GM18511 (cell line): Measurements from ENCODE around the gene KIF21A.
"Not testable (repeated sequence)": the region's sequence is repeated elsewhere in the genome, so short reads cannot be mapped to it uniquely, and the experiment has no call there.

Experiments
- ATAC-seq: cut with Tn5 transposase; IDR thresholded peaks from one replicate; pipeline ENCODE4 v1.9.1; 2021; ENCODE audit warnings: mild to moderate bottlenecking, moderate library complexity; ENCODE audit not compliant: unreplicated experiment

Gene KIF21A

DNA sequence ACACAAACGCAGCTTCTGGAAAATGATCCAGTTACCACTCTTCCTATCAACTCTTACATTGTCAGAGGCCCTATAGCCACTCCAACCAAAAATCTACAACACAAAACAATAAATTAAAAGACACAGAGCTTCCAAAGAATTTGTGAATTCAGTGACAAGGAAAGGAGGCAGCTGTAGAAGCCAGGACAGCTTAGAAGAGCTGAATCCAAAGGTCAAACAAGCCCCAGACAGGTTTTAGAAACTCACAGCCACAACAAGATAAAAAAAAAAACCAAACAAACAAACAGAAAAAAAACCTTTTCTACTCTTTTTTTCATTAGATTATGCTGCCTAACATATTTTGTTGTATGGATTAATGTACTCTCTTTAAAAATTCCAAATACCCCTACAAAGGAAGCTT, 94.4 kb downstream of the KIF21A start:
- ATAC-seq = no peak

DNA sequence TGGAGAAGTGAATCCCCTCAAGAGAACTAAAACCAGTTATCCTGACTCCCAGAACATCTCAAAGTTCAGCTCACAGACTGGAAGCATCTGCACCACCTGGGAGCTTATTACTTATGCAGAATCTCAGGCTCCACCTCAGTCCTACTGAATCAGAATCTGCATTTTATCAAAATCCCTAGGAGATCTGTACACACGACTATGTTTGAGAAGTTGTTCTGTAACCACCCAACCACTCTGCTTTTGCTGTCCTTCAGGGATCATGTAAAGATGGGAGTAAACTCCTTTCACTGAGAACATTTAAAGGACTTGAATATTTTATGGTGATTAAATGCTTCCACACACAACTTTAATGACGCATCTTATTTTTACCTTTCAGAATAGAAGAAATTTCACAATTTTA, 98.0 kb downstream of the KIF21A start:
- no peak for ATAC-seq

DNA sequence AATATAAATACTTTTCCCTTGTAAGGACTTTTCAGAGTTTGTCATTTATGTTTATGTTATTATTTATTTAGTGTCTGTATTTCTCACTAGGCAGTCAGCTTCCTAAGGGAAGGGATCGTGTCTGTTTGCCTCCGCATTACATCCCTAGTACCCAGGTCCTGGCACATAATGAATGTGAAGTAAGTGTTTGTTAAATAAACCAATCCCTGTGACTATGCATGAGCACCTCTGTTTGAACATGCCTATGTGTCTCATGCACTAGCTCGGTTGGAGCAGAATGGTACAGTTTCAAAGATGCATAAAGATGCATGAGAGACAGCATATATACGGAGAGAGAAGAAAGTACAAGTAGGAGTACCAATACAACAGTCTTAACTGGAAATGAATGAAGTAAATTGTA, 99.3 kb downstream of the KIF21A start:
- no peak for ATAC-seq

DNA sequence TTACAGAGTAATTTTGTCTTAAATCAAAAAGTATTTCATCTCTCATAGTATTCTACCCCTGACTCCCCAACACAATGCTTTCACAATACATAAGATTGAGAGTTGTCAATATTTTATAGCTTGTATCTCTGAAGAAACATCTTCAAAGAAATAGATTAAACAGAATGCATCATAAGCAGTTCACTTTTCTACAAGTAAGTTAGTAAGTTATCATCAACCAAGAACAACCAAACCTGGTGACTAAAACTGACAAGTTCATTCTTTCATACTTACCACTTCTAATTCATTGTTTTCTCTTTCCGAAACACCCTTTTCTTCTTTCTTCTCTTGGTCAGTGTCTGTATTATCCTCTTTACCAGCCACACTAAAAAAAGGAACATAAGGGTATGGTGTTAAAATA, 101.2 kb downstream of the KIF21A start:
- no peak for ATAC-seq

DNA sequence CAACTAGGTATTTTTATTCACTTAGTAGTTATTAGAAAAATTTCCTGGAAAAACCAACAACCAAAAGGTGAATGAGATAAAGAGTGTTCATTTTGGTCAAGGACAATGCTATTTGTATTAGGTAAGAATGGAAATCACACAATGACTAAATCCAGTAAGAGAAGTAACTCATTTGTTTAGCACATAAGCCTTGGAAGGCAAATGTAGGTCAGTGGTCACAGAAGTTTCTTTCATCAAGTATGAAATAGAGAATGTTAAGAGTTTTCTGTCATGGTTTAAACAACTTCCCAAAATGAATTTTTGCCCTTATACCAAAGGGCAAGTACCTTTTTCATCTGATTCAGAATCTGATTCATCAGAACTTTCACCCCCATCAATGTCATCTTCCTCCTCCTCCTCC, 101.7 kb downstream of the KIF21A start:
- peak; percentile 79 for ATAC-seq

DNA sequence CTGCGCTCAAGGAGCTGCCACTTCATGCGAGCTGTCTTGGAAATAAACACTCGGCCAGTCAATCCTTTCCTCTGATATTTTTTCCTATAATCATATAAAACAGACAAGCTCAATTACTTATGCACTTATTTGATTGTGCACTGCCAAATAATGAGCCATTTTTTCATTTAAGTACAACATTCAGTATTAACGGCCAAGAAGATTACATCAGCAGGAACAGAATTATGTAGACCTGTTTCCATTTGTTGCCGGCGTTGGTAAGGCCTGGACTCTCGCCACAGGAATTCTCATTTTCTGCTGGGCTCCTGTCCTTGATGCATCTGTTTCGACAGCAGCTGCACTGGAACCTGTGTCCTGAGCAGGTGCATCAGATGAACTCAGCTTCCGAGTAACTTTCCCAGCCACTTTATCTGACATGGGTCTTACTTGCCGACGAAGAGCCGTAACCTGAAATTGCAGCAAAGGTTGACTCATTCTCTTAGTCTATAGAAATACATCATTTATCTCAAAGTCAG, 110.2 kb downstream of the KIF21A start:
- ATAC-seq = no peak

DNA sequence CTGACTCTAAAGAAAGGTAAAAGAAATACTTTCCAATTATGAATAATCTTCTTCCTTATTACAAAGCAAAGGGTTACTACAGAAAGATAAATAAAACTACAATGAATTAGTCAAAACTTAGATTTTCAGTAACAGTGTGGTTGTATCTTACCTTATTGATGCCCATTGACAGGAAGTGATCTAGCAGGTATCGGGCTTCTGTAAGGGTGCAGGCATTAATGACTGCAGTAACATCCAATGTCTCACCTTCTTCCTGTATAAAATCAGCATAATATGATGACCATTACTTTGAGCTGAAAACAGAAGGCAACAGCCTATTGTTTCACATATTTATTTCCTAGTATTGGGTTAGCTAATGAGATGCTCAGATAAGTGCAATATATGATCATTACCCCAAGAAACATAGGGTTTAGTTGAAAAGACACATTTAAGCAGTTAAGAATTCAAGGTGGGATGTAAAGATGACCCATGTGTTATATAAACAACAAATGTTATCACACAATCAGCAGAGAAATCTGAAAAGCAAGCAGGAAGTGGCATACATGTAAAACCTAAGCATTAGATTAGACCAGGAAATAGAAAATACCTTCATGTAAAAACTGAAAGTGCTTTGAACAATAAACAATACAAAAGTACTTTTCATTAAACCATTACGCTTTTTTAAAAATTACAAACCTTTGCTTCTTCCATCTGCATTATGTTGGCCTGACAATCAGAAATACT, 111.2 kb downstream of the KIF21A start:
- no peak for ATAC-seq

DNA sequence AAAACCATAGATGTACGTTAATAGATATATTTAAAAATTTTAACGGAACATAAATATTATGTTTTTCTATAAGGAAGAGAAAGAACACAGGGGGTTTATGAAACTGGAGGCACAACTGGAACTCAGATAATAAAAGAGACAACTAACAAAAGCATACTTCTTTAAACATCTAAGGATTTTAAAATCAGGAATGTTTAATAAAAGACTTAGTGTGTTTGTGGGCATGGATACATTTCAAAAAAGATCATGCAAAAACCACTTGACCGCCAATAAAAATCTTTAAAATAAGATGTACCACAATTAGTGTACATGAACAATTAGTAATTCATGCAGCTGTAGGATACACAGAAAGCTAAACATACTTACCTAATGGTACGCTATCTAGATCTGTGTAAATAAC, 113.0 kb downstream of the KIF21A start:
- no peak for ATAC-seq

DNA sequence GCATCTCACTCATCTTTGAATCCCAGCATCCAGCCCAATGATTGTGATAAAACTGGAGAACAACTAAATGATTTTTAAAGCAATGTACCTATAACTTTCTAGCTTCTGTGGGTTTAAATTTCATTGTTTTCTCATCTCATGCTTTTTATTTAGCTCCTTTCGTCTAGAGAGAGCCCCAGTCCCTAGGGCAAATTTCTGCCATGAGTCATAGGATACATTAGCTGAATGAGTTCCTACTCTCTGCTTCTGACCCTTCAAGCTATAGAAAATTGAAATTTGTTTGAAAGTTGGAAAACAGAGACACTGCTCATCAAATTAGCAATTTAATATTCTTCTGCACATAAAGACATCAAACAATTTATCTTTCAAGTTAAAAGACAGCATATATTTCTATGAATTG, 113.9 kb downstream of the KIF21A start:
- no peak for ATAC-seq

DNA sequence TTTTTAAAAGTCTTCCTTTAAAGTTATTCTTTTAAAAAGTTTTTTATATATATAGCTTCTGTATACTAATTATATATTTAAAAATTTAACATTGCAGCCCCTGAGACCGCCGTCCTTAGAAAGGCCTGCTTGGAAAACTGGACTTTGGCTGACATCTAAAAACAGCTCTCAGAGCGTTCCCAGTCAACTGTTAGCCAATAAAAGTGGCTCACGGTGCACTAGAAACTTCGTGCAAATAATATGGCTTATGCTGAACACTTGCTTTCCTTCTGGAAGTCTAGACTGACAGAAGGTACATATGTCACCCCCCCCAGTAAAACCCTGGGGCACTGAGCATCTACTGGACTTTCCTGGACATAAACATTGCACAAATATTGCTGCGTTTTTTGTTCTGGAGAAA, 115.0 kb downstream of the KIF21A start:
- no peak for ATAC-seq

DNA sequence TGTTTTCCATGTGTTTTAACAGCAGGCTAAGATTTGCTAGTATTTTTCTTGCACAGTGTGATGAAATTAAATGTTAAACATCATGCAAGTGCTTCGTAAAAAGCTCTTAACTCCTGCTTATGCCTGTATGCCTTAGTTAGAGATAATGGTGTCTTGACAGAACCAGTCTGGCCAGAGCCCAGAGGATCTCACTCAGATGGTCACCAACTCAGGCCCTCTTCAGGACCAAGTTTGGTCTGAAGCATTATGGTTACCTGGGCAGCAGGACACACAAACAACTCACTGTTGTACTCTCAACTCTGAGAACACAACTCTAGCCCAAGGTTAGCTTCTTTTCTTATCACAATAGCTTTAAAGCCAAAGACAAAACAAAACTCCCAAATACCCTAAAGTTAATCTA, 115.4 kb downstream of the KIF21A start:
- no peak for ATAC-seq

DNA sequence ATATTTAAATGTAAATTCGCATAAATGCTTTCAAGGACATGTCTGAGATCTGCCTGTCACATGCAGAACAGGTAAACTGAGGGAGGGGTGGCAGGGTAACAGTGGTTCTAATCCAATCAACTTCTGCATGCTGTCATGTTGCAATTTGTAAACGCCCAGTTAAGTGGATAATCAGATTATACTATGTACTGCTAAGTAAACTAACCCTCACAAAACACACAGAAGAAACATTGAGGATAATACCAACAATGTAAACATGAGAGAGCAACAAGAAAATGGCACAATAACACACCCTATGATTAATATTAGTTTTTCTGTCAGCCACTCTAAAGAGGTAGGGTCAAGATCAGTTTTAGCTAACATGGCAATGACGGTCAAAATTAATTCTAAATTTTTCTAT, 123.7 kb downstream of the KIF21A start:
- ATAC-seq = no peak

DNA sequence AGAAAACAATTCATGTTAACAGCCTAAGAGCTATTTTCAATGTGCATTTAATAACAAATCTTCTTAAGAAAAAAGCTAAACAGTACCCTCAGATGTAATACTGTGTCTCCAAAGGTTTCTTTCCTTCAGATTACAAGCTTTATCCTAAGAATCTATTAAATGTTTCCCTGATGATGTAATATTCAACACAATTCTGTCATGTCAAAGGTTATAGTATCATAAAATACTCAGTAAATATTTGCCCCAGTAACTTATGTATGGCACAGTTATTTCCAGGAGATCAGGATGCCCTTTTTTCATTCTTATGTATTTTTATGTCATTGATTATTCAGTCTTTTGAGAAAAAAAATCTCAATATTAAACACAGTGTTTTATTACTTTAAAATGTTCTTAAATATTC, 128.4 kb downstream of the KIF21A start:
- ATAC-seq = no peak

DNA sequence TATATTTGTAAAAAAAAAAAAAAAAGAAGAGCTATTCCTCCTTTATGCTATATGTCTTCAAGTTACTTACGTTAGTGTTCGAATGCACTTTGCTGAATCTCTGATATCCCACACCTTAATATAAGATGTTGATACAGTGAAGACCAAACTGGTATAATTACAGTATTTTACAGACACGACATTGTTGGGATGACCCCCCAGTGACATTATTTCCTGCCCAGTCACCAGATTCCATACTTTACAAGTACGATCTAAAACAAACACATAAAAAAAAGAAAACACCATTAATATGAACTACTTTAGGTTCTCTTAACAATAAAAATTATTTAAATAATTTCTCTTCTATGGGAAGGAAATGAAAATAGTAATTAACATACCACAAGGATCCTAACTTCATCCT, 133.4 kb downstream of the KIF21A start:
- no peak for ATAC-seq

DNA sequence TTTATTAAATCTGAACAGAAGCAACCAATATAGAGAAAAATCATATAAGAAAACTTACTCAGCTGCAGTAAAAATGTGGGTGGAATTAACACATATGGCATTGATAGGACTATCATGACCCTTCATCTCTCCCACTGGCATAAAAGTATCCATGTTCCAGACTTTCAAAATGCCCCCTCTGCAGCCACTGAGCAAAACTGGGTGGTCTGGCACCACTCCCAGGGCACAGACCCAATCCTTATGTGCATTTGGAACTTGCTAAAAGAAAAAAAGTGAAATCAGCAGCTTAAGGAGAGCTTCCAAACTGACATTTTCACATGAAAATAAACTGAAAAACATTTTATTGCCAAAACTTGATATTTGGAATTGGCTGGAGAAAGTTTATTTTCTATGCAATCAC, 141.5 kb downstream of the KIF21A start:
- no peak for ATAC-seq

DNA sequence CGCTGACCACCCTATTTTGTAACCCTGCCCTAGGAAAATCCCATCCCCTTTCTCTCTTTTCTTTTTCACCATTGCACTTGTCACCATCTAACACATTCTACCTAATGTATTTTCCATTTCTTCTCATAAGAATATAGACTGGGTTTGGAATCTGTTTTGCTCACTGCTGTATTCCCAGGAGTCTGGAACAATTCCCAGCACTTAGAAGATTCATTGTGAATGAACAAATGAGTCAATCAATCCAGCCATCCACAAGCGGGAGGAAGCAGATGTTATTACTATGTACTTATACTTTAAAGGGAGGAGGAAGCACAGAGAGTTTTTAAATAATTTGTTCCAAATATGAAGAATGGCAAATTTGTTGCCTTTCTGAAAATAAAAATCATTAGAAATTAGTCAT, 142.1 kb downstream of the KIF21A start:
- no peak for ATAC-seq

DNA sequence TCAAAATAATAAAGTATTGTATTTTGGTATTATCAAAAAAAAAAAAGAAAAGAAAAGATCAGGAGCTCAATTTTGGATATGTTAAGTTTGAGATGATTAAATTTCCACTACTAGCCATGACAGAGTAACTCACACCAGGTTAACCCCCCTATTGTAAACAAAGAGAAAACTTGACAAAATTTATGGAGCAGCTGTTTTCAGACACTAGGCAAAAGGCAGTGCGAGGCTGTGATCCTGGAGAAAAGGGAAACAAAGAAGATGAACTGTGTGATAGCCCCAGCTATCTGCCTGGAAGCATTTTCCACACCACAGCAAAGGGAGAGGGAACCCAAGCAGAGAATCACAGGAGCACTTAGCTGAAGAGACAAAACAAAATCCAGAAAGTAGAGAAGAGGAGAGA, 145.0 kb downstream of the KIF21A start:
- ATAC-seq = no peak

DNA sequence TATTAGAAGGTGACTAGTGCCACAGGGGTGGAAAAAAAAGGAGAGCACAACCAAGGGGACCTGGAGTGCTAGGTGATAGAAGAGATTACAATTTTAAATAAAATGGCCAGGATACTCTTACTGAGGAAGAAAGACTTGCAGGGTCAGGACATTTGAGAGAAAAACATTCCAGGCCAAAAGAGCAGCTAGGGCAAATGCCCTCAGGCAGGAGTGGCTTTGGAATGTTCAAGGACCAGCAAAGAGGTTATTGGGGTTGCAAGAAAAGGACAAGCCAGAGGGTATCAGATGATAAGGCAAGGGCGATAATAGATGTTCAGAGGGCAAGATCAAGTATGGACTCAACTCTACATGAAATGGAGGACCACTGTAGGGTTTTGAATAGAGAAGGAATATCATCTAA, 146.4 kb downstream of the KIF21A start:
- no peak for ATAC-seq

DNA sequence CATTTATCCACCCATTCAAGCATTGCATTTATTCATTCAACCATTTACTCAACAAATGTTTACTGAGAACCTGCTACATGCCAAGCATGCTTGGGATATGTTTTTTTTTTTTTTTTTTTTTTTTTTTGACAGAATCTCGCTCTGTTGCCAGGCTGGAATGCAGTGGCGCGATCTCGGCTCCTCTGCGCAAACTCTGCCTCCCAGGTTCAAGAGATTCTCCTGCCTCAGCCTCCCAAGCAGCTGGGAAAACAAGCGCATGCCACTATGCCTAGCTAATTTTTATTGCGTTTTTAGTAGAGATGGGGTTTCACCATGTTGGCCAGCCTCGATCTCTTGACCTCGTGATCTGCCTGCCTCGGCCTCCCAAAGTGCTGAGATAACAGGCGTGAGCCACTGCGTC, 147.3 kb downstream of the KIF21A start:
- not testable (repeated sequence) for ATAC-seq

DNA sequence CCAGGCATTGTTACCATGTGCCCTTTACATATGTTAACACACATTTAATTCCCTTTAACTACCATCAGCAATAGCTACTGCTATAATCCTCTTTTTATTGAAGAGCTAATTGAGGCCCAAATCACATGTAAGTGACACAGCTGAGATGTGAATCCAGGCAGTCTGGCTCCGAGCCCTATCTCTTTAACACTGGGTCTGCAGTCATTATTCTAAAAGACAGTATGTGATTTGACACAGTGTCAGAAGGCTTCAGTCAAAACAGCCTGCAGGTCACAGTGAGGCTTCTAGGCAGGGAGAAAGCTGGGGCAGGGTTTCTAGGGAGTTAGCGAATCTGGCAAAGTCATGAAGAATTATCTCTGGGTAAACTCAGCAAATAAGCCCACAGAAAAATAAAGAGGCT, 148.2 kb downstream of the KIF21A start:
- ATAC-seq = no peak

DNA sequence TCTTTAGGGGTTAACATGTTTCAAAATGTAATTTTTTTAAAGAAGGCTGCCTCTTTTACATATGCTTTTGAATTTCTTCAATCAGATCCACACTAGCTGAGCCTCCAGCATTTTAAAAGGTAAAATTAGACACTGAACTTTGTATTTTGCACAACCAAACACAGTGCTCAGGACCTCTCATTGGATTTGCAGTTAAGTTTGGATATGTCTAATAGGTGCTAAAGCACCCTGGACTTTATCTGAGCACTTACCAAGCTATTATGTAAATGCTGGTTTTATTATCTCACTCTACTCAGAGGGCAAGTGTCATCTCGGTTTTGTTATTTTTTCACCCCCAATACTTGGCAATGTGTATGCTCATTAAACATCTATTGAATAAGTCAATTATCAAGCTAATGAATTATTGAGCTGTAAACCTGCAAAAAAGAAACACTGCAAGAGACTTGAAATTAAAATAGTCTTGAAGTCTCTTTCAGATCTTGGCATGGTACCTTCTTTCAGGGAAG, 150.7 kb downstream of the KIF21A start:
- no peak for ATAC-seq

DNA sequence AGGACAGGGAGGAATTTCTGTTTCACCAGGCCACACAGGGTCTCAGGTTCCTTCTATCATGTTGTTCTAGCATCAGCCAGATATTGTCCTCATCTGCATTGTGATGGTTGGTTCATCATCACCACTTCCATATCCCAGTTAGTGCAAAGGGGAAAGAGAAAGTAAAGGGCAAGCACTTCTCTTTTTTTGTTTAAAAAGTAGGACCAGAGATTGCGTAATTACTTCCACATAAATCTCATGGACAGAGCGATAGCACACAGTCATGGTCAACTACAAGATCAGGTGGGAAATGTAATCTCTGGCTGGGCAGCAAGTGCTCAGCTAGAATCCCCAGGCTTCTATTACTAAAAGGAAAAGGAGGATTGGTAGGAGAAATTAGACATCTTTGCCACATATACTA, 155.1 kb downstream of the KIF21A start:
- ATAC-seq = no peak

DNA sequence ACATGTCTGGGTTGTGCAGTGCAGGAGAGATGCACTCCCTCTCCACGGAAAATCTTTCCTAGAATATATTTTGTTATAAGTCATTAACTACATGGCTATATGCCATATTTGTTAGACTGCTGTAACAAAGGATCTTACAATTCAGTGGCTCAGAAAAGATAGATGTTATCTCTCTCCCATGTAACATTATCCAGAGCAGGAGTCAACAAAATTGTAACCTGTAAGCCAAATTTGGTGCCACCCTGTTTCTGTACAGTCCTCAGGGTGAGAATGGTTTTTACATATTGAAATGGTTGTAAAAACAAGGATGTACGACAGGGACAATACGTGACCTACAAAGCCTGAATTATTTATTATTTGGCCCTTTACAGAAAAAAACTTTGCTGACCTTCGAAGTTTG, 155.5 kb downstream of the KIF21A start:
- ATAC-seq = no peak
